Effector memory CD8-positive, alpha-beta T cell (primary cell): Measurements from ENCODE around the gene PARD6G.

Source experiments
- ATAC-seq: fragments of 150-1000 bp; cut with Tn5 transposase; replicated peaks from 2 replicates; pipeline ENCODE4 v1.10.0; 2021; ENCODE audit warnings: mild to moderate bottlenecking, moderate library complexity
- DNase-seq, 3 experiments: peaks; one replicate each; pipeline ENCODE4 v3.0.0; 2021
- H3K27ac Mint-ChIP-seq, 2 donors: one replicate each; pipeline ENCODE4 v1.8.0; 2022; ENCODE audit warnings: mild to moderate bottlenecking in 2 of 2, mixed read lengths in 2 of 2, moderate library complexity in 2 of 2
- H3K27me3 Mint-ChIP-seq, 2 donors: one replicate each; pipeline ENCODE4 v1.8.0; 2022; ENCODE audit warnings: mixed read lengths in 2 of 2
- H3K36me3 Mint-ChIP-seq: one replicate; pipeline ENCODE4 v1.8.0; 2022; ENCODE audit warnings: mild to moderate bottlenecking, moderate library complexity, mixed read lengths; ENCODE audit not compliant: insufficient read depth
- H3K4me1 Mint-ChIP-seq, 2 donors: one replicate each; pipeline ENCODE4 v1.8.0; 2022; ENCODE audit warnings: low read depth in 2 of 2, mixed read lengths in 2 of 2
- H3K4me3 Mint-ChIP-seq, 2 donors: one replicate each; pipeline ENCODE4 v1.8.0; 2022; ENCODE audit warnings: mild to moderate bottlenecking in 2 of 2, mixed read lengths in 2 of 2, moderate library complexity in 2 of 2
- H3K9me3 Mint-ChIP-seq, 2 donors: one replicate each; pipeline ENCODE4 v1.8.0; 2022; ENCODE audit warnings: mixed read lengths in 2 of 2

Gene PARD6G

DNA sequence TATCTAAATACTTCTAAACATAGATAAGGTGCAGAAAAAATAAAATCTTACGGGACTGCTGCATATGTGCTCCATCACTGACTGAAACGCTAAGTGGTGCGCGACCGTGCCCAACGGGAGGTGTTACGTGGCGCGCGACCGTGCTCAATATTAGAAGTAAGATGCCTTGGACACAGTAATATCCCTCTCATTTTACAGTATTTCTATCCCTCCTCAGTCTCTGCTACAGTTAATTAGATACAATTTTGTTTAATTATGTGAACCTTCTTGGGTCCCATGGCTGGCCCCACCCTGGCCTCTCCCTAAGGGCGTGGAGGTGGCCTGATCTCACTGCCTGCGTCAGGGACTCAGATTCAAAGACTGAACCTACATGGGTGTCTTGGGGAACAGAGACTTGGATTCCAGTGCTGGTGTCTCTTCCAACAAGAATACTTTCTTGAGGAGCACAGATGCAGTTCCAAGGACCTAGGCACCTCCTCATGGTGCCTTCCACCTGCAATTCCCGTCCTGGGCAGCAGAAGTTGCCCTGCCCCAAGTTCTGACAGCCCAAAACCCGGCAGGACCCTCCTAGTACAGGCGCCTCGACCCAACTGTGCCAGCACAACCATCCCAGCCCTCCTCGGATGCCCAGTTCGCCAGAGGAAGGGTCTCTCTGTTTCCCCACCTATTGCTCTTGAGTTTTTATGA is 59.2 kb downstream of the PARD6G start:
- peaks cover 5 to 27% of the 10 kb centered on the region in 2 donors for H3K27me3 Mint-ChIP-seq
- peaks cover 0 to 7% of the 10 kb centered on the region in 2 donors for H3K9me3 Mint-ChIP-seq
- no peak for DNase-seq
- H3K27ac Mint-ChIP-seq = no peak overlapping the region
- ATAC-seq = no peak
- peaks cover 0 to 6% of the 10 kb centered on the region in 2 donors for H3K4me1 Mint-ChIP-seq
- H3K4me3 Mint-ChIP-seq = no peak overlapping the region
- H3K36me3 Mint-ChIP-seq = peaks cover 3% of the 10 kb centered on the region

DNA sequence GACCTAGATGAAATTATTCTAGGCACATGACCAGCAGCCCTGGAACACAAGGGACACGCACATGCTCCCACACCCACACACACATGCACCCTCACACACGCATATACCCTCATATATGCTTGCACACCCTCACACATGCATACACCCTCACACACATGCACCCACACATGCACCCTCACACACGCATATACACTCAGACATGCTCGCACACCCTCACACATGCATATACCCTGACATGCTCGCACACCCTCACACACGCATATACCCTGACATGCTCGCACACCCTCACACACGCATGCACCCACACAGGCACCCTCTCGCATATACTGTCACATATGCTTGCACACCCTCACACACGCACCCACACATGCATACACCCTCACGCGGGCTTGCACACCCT is 61.8 kb downstream of the PARD6G start:
- Mint-ChIP-seq H3K36me3 (peaks cover 3% of the 10 kb centered on the region), H3K27ac (no peak overlapping the region), H3K27me3 (peaks cover 1 to 15% of the 10 kb centered on the region in 2 donors), H3K4me1 (peaks cover 0 to 9% of the 10 kb centered on the region in 2 donors), H3K9me3 (peaks cover 0 to 7% of the 10 kb centered on the region in 2 donors), H3K4me3 (no peak overlapping the region)
- DNase-seq = no peak
- ATAC-seq = no peak

DNA sequence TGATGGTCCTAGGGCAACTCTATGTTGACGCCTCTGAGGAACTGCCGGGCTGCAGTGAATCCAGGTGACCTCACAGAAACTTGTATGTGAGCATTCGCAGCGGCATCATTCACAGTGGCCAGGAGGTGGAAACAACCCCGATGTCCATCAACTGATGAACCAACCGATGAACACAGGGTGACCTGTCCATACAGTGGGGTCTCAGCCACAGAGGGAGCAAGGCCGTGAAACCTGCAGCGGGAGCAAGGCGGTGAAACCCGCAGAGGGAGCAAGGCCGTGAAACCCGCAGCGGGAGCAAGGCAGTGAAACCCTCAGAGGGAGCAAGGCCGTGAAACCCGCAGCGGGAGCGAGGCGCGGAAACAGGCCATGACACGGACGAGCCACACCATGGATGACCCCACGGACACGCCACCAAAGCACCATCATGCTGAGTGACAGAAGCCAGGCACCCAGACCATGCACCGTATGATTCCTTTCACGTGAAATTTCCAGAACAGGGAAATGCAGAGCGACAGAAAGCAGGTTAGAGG is 63.0 kb downstream of the PARD6G start:
- peaks cover 0 to 2% of the 10 kb centered on the region in 2 donors for H3K27me3 Mint-ChIP-seq

DNA sequence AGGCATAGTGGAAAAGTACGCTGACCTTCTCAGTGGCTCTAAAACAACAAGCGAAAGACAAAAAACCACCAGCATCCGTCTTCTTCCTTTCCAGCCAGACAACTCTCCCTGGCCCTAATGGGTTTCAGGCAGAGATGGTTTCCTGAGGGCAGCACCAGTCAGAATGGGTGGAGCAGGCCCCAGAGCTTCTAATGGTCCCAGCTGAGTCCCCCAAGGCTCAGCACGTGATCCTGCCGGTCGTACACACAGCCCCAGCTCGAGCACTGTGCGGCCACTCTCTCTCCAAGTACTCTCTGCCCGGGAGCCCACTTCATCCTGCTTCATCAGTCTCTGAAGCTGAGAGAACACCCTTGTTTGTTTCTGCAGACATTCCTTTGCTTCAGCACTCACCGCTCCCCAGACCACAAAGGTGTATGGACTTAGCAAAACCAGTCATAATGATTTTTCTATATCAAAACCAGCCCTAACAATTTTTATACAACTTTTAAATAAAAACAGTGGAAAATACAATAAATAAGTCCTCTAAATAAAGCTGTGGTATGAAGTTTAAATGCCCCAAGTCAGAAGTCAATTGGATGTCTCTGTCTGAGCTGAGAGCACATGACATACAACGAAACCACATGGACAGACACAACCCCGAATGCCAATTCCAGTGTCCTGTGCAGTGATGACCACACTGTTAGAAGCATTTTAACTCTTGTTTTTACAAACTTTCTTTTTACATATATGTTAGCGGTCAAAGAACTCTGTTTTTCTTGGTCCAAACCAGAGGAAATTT is 63.9 kb downstream of the PARD6G start:
- Mint-ChIP-seq H3K27me3 (peaks cover 0 to 5% of the 10 kb centered on the region in 2 donors), H3K4me3 (no peak overlapping the region), H3K27ac (no peak overlapping the region), H3K9me3 (peaks cover 0 to 7% of the 10 kb centered on the region in 2 donors), H3K36me3 (no peaks in the 10 kb centered on the region), H3K4me1 (peaks cover 9 to 19% of the 10 kb centered on the region in 2 donors)
- ATAC-seq (no peak), DNase-seq (no peak)

More for the DNA sequence above, 63.0 kb downstream of the PARD6G start:
- Mint-ChIP-seq H3K9me3 (peaks cover 0 to 7% of the 10 kb centered on the region in 2 donors), H3K4me1 (peaks cover 5 to 15% of the 10 kb centered on the region in 2 donors), H3K4me3 (no peak overlapping the region), H3K27ac (no peak overlapping the region), H3K36me3 (no peaks in the 10 kb centered on the region)
- ATAC-seq (no peak), DNase-seq (no peak)

DNA sequence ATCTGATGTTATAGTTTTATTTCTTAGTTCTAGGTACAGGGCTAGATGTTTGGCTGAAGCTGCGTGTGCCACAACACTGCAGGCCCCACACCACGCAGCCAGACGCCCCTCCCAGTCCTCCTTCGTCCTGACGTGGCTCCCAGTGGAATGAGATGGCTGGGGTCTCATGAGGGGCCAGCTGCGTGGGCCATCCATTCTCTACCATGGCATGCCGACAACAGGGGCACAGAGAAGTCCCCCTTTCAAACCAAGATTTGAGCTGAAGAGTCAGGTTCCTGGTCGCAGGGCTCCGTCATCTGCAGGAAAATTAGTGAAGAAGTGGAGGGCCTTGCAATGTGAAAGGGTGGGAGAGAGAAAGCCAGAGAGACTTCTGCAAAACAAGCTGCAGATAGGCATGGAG is 64.5 kb downstream of the PARD6G start:
- Mint-ChIP-seq H3K9me3 (peaks cover 0 to 7% of the 10 kb centered on the region in 2 donors), H3K4me3 (no peak overlapping the region), H3K4me1 (peaks cover 14 to 22% of the 10 kb centered on the region in 2 donors), H3K27ac (no peak overlapping the region), H3K36me3 (no peaks in the 10 kb centered on the region), H3K27me3 (peaks cover 0 to 8% of the 10 kb centered on the region in 2 donors)
- DNase-seq (no peak), ATAC-seq (no peak)

DNA sequence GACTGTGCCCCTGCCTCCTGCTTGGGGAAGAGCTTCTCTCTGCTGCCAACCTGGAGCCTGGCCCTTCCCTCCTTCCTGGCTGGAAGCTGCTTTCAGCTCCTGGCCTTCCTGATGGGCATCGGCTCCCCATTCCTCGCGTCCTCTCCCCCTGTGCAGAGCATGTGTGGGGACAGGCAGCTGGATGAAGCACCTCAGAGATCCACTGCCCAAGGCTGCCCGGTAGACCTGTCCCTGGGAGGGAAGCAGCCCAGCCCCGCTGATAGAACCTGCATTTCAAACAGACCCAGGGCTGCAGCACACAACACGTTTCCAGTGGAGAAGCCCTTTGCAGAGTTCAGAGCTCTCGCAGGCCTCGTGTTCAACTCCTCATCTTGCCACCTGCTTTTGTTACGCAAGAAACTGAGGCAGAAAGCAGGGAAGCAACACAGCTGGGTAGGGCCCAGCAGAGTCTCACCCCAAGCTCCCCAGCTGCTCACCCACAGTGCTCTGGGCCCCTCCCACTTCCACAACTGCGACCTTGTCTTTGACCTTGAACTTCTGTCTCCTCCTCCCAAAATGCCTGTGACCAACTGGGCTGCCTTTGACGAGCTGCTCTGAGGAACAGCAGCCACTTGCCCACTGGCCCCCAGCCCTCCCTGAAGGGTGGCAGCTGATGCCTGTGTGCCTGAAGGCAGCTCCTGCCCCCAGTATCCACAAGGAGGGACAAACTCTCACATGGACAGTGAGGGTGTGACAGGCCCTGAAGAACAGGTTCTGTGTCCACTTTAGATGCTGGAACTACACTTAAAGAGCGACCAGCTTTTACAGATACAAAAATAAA is 65.5 kb downstream of the PARD6G start:
- no peak for DNase-seq

DNA sequence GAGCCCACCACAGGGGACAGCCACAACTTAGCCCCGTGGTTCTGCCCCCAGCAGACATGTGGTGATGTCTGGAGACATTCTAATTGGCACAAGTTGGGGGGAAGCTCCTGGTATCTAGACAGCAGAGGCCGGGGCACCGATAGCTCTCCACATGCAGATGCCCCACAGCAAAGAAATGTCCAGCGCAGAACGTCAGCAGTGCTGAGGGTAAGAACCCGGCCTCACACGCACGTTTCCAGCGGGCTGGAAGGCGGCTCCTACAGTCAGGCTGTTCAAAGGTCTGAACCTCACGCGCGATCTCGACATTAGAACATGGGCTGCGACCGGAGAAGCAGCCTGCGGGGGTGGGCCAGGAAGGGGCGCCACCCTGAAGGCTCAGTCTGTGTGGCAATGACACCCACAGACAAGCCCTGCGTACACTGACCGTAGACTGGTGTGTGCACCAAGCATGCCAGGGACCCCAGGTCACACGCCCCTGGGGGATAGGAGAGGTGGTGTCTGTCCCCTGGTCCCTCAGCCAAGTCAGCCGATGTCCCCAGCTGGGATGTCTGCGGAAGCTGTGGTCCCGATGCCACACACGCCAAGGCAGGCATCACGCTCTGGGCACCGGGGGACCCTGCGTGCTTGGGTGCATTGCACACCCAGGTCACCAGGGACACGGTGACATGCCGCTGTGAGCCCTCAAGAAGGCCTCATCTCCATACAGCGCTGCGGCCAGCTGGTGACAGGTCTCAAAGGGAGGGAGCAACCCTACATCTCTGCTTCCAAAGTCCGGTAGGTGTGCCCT is 66.3 kb downstream of the PARD6G start:
- H3K36me3 Mint-ChIP-seq = peaks cover 3% of the 10 kb centered on the region
- peaks cover 26 to 28% of the 10 kb centered on the region in 2 donors for H3K4me1 Mint-ChIP-seq
- peaks cover 0 to 8% of the 10 kb centered on the region in 2 donors for H3K27me3 Mint-ChIP-seq
- peaks cover 0 to 2% of the 10 kb centered on the region in 2 donors for H3K9me3 Mint-ChIP-seq
- ATAC-seq (no peak), DNase-seq (no peak)
- no peak overlapping the region for H3K27ac Mint-ChIP-seq
- no peak overlapping the region for H3K4me3 Mint-ChIP-seq

More for the DNA sequence above, 65.5 kb downstream of the PARD6G start:
- no peak overlapping the region for H3K4me3 Mint-ChIP-seq
- H3K27ac Mint-ChIP-seq = no peak overlapping the region
- no peaks in the 10 kb centered on the region for H3K36me3 Mint-ChIP-seq
- peaks cover 0 to 8% of the 10 kb centered on the region in 2 donors for H3K27me3 Mint-ChIP-seq
- no peak for ATAC-seq
- peaks cover 20 to 27% of the 10 kb centered on the region in 2 donors for H3K4me1 Mint-ChIP-seq
- H3K9me3 Mint-ChIP-seq = peaks cover 0 to 7% of the 10 kb centered on the region in 2 donors

DNA sequence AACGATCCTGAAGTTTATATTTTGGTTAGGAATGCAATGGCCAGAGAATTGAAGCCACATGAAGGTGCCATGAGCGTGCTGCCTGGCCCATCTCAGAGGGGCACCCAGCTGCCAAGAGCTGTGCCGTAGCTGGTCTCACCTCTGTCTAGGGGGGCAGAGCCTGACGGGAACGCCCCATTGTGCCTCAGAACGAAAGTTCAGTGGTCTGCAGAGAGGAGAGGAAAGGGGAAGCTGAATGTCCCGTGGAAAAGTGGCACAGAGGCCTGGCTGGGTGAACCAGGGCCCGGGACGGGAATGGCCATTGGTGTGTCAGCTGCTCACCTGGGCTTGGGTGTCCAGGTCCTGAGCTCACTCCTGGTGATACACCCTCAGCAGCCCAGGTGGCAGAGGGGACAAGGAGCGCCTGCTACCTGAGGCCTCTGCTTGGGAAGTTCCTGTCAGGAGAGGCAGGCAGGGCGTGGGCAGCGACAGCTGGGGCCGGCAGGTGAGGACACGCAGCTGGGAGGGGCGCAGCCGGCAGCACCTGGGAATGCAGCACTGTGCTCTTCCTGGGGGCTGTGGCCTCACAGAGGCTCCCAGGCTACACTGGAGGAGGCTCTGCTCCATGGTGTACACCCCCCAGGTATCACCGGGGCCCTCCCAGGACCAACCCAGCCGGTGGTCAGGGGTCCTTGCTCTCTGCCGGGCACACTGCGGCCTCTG is 67.3 kb downstream of the PARD6G start:
- no peak overlapping the region for H3K27ac Mint-ChIP-seq
- no peak for DNase-seq
- peaks cover 10% of the 10 kb centered on the region for H3K36me3 Mint-ChIP-seq
- H3K27me3 Mint-ChIP-seq = peaks cover 0 to 8% of the 10 kb centered on the region in 2 donors
- ATAC-seq = no peak
- H3K4me3 Mint-ChIP-seq = no peak overlapping the region
- H3K4me1 Mint-ChIP-seq = peaks cover 35 to 38% of the 10 kb centered on the region in 2 donors
- H3K9me3 Mint-ChIP-seq = no peaks in the 10 kb centered on the region

DNA sequence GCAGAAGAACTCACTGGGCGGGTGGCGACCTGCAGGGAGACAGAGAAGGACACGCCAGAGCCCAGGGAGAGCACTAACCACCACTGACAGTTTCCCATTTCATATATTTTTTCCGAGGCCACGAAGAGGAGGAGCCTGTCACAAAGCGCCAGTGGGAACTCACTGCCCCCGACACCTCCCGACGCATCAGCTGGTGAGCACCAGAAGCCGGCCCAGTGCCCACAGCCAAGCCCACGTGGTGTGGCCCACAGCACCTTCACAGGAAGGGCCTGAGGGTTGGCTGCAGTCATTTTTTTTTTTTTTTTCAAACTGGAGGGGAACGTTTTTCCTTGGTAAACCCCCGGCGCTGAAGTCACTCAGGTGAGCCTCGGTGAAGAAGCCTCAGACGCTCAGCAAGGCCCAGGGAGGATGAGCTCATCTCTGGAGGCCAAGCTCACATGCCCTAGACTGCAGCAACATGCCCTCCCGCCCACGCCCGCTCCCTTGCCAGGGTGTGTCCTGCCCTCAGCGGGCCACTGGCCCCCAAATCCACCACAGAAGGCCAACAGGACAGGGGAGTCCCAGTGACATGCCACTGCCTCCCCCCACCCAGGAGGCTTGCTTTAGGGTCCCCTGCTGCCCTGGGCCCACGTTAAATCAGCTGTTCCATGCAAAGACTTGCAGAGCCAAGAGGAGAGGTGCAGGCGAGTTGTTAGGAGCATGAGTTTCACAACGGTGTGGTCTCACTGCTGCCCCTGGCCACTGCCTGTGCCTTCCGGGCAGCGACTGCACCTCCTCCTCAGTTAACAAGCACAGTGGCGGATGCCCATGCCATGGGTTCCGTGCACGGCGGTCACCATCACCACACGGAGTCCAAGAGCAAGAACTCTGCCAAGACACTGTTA is 68.1 kb downstream of the PARD6G start:
- no peak for ATAC-seq
- Mint-ChIP-seq H3K27ac (peak overlapping the region in 1 of 2 donors; percentile 0), H3K36me3 (peaks cover 14% of the 10 kb centered on the region), H3K4me1 (peaks cover 38 to 39% of the 10 kb centered on the region in 2 donors), H3K27me3 (peaks cover 0 to 8% of the 10 kb centered on the region in 2 donors), H3K9me3 (no peaks in the 10 kb centered on the region), H3K4me3 (no peak overlapping the region)
- DNase-seq = no peak

DNA sequence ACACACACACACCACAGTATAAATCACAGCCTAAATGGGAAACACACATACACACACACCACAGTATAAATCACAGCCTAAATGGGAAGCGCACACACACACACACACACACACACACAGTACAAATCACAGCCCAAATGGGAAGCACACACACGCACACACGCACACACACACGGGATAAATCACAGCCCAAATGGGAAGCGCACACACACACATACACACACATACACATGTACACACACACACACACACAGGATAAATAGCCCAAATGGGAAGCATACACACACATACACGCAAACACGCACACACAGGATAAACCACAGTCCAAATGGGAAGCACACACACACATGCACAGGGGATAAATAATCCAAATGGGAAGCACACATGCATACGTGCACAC is 70.2 kb downstream of the PARD6G start:
- DNase-seq (no peak), ATAC-seq (no peak)
- Mint-ChIP-seq H3K4me3 (no peak overlapping the region), H3K27me3 (peaks cover 0 to 8% of the 10 kb centered on the region in 2 donors), H3K9me3 (no peaks in the 10 kb centered on the region), H3K36me3 (peaks cover 14% of the 10 kb centered on the region), H3K27ac (peak overlapping the region in 1 of 2 donors; percentile 0), H3K4me1 (peaks cover 40 to 42% of the 10 kb centered on the region in 2 donors)

DNA sequence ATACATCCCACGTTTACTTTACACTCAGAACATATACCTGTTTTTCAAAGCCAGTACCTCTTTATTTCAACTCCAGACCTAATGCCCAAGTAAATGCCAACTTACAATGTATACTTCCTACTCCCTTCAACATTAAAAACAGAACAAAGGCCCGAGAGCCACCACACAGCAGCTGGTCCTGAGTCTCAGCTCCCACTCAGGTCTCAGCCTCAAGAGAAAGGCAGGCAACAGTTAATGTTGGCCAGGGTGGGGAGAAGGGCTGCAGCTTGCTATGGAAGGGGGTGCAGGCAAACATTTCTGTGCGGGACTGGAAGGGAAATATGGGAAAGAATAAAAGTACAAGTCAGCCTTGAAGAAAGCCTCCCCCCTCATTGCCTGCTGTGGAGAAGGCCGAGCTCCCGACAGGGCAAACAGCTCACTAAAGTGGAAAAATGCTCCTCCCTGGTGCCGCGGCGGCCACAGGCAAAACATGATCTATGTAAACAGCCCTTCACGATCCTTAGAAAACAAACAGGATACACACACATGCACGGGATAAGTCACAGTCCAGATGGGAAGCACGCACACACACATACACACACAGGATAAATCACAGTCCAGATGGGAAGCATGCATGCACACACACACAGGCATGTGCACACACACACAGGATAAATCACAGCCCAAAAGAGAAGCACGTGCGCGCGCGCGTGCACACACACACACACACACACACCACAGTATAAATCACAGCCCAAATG is 70.8 kb downstream of the PARD6G start:
- Mint-ChIP-seq H3K4me1 (peaks cover 43 to 48% of the 10 kb centered on the region in 2 donors), H3K9me3 (no peaks in the 10 kb centered on the region), H3K4me3 (no peak overlapping the region), H3K27me3 (peaks cover 3 to 13% of the 10 kb centered on the region in 2 donors), H3K36me3 (peaks cover 14% of the 10 kb centered on the region), H3K27ac (peak overlapping the region; percentile 94 to 99)
- no peak for DNase-seq
- no peak for ATAC-seq
